ENCODE measurements around the gene KIAA1755. TPM values are rescaled to one million over a fixed set of nuclear protein-coding genes. Genes with fewer than 3 reads are reported as not detected.

Gene KIAA1755
- total and polyA plus RNA-seq, 2 donors (not counting 1 experiment from before 2014, with no cell fraction given) = not detected

- Histone ChIP-seq H3K79me2 (ENCODE audit: control insufficient read depth, insufficient read depth, low read length) (no peaks in the 10 kb centered on the region), H3K4me3 (ENCODE audit: control extremely low read depth in 1 of 5, extremely low read depth in 1 of 5, insufficient read depth in 1 of 5, low read depth in 2 of 5, low read length in 4 of 5) (no peak overlapping the region), H3K9me3 (ENCODE audit: control extremely low read depth in 1 of 3, control insufficient read depth in 2 of 3, insufficient read depth in 1 of 3, low read length in 2 of 3) (peaks cover 0 to 4% (median 0%) of the 10 kb centered on the region in 3 donors), H2AFZ (ENCODE audit: insufficient read depth, low read depth, low read length, poor library complexity, severe bottlenecking) (no peak overlapping the region), H3K27ac (ENCODE audit: low read length in 2 of 2) (no peak overlapping the region), H3K36me3 (replicated peaks in 1 of 2; ENCODE audit: control extremely low read depth in 1 of 2, control insufficient read depth in 1 of 2, extremely low read depth in 1 of 2, insufficient read depth in 2 of 2, low read length in 1 of 2) (no peaks in the 10 kb centered on the region), H3K9ac (ENCODE audit: low read length) (no peak overlapping the region), H3K4me2 (replicated peaks; ENCODE audit: low read depth, low read length, poor library complexity, severe bottlenecking) (no peak overlapping the region), H3K4me1 (ENCODE audit: control insufficient read depth in 2 of 2, insufficient read depth in 2 of 2, low read length in 2 of 2) (no peaks in the 10 kb centered on the region), H3K27me3 (replicated peaks in 1 of 4; ENCODE audit: control extremely low read depth in 1 of 4, control insufficient read depth in 3 of 4, insufficient read depth in 4 of 4, low read length in 3 of 4) (peaks cover 0 to 17% (median 0%) of the 10 kb centered on the region in 4 experiments), H4K20me1 (ENCODE audit: control insufficient read depth, insufficient read depth, low read length, poor library complexity, severe bottlenecking) (no peaks in the 10 kb centered on the region)
- no peak for ATAC-seq (ENCODE audit: low read depth)
- TF ChIP-seq, protein P1, sequence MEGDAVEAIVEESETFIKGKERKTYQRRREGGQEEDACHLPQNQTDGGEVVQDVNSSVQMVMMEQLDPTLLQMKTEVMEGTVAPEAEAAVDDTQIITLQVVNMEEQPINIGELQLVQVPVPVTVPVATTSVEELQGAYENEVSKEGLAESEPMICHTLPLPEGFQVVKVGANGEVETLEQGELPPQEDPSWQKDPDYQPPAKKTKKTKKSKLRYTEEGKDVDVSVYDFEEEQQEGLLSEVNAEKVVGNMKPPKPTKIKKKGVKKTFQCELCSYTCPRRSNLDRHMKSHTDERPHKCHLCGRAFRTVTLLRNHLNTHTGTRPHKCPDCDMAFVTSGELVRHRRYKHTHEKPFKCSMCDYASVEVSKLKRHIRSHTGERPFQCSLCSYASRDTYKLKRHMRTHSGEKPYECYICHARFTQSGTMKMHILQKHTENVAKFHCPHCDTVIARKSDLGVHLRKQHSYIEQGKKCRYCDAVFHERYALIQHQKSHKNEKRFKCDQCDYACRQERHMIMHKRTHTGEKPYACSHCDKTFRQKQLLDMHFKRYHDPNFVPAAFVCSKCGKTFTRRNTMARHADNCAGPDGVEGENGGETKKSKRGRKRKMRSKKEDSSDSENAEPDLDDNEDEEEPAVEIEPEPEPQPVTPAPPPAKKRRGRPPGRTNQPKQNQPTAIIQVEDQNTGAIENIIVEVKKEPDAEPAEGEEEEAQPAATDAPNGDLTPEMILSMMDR (IDR thresholded peaks at IDR 0.05) = no peak
- no peak for TF ChIP-seq EZH2 (IDR thresholded peaks at IDR 0.05; ENCODE audit: borderline replicate concordance, insufficient read depth, low read depth, low read length, poor library complexity, severe bottlenecking)
- H3K9me3 Mint-ChIP-seq (ENCODE audit: insufficient read depth) = no peaks in the 10 kb centered on the region
- H3K4me3 Mint-ChIP-seq = no peak overlapping the region
- H3K4me1 Mint-ChIP-seq = no peaks in the 10 kb centered on the region
- WGBS (ENCODE audit: insufficient coverage) = no CpG with 5 or more reads among the region's 2 CpGs
- ChIA-PET CTCF (interaction anchor here (1.2 to 7.3 kb wide), 4 partner anchors 15 to 150 kb away, joined by 3 to 66 read pairs (median 6); no protein-coding TSS in a partner anchor), POLR2A (no interaction called here)
- peaks cover 15% of the 10 kb centered on the region for H3K27me3 Mint-ChIP-seq
- intact Hi-C loops (cut with micrococcal nuclease) = no loop called here
- no peak overlapping the region for H3K27ac Mint-ChIP-seq
- no peak for DNase-seq
Measured at GRCh38 chr20:38207621-38208020, 52.9 kb downstream of the KIAA1755 start.

GRCh38 chr20:38205001-38205400, 55.5 kb downstream of the KIAA1755 start:
- TF ChIP-seq, protein P1 (IDR thresholded peaks at IDR 0.05) = no peak
- no peak for TF ChIP-seq EZH2 (IDR thresholded peaks at IDR 0.05; ENCODE audit: borderline replicate concordance, insufficient read depth, low read depth, low read length, poor library complexity, severe bottlenecking)
- peaks cover 0 to 4% (median 0%) of the 10 kb centered on the region in 3 donors for H3K9me3 ChIP-seq (ENCODE audit: control extremely low read depth in 1 of 3, control insufficient read depth in 2 of 3, insufficient read depth in 1 of 3, low read length in 2 of 3)

More at GRCh38 chr20:38205001-38205400, 55.5 kb downstream of the KIAA1755 start:
- Histone ChIP-seq H3K4me1 (ENCODE audit: control insufficient read depth in 2 of 2, insufficient read depth in 2 of 2, low read length in 2 of 2) (no peaks in the 10 kb centered on the region), H3K36me3 (replicated peaks in 1 of 2; ENCODE audit: control extremely low read depth in 1 of 2, control insufficient read depth in 1 of 2, extremely low read depth in 1 of 2, insufficient read depth in 2 of 2, low read length in 1 of 2) (no peaks in the 10 kb centered on the region), H4K20me1 (ENCODE audit: control insufficient read depth, insufficient read depth, low read length, poor library complexity, severe bottlenecking) (no peaks in the 10 kb centered on the region), H3K9ac (ENCODE audit: low read length) (no peak overlapping the region), H3K79me2 (ENCODE audit: control insufficient read depth, insufficient read depth, low read length) (no peaks in the 10 kb centered on the region), H3K27ac (ENCODE audit: low read length in 2 of 2) (no peak overlapping the region), H3K27me3 (replicated peaks in 1 of 4; ENCODE audit: control extremely low read depth in 1 of 4, control insufficient read depth in 3 of 4, insufficient read depth in 4 of 4, low read length in 3 of 4) (peaks cover 0 to 15% (median 0%) of the 10 kb centered on the region in 4 experiments), H3K4me2 (replicated peaks; ENCODE audit: low read depth, low read length, poor library complexity, severe bottlenecking) (no peak overlapping the region), H2AFZ (ENCODE audit: insufficient read depth, low read depth, low read length, poor library complexity, severe bottlenecking) (no peak overlapping the region), H3K4me3 (ENCODE audit: control extremely low read depth in 1 of 5, extremely low read depth in 1 of 5, insufficient read depth in 1 of 5, low read depth in 2 of 5, low read length in 4 of 5) (no peak overlapping the region)
- DNase-seq = no peak
- ChIA-PET CTCF (interaction anchor here (0.7 to 1.8 kb wide), 3 partner anchors 11 to 17 kb away, joined by 3 to 6 read pairs (median 4); no protein-coding TSS in a partner anchor), POLR2A (no interaction called here)
- ATAC-seq (ENCODE audit: low read depth) = no peak
- no peak overlapping the region for H3K4me3 Mint-ChIP-seq
- intact Hi-C loops (cut with micrococcal nuclease) = no loop called here
- H3K9me3 Mint-ChIP-seq (ENCODE audit: insufficient read depth) = no peaks in the 10 kb centered on the region
- H3K27ac Mint-ChIP-seq = no peak overlapping the region
- peaks cover 12% of the 10 kb centered on the region for H3K27me3 Mint-ChIP-seq
- WGBS (ENCODE audit: insufficient coverage) = 80% methylated on average over 1 of the region's 3 CpGs
- H3K4me1 Mint-ChIP-seq = no peaks in the 10 kb centered on the region
